Right ventricle myocardium superior (tissue), 1 donor: ENCODE measurements around the gene CENPP. TPM values are rescaled to one million over a fixed set of nuclear protein-coding genes. Genes with fewer than 3 reads are reported as not detected.
"Not testable (repeated sequence)": the region's sequence is repeated elsewhere in the genome, so short reads cannot be mapped to it uniquely, and the experiment has no call there.

Source experiments
- ATAC-seq: fragments of 200-7000 bp; cut with Tn5 transposase; one replicate; pipeline ENCODE4 v1.9.1; 2020; ENCODE audit warnings: mild to moderate bottlenecking; ENCODE audit not compliant: poor library complexity
- DNase-seq: peaks from one replicate; pipeline ENCODE4 v3.0.0-alpha.2; 2020
- intact Hi-C: fragments of 100-400 bp; cut with DNase I; formaldehyde crosslinking; loops from one replicate; pipeline ENCODE4 v1.11.2; 2022
- total RNA-seq: library from RNA; stranded (reverse); fragmentation: NEBNext Ultra II Directional; extraction: Animal tissue kit (Norgen Biotek cat#: 25700); gene quantifications from one replicate; pipeline ENCODE4 v1.2.1, GENCODE V29; 2021
- donor health status: DM: no; HTN: yes; CAD: no; lungs with severe emphysema.

The CENPP gene
- total RNA-seq, 1 donor from 2014 or later: 3.0 TPM

DNA sequence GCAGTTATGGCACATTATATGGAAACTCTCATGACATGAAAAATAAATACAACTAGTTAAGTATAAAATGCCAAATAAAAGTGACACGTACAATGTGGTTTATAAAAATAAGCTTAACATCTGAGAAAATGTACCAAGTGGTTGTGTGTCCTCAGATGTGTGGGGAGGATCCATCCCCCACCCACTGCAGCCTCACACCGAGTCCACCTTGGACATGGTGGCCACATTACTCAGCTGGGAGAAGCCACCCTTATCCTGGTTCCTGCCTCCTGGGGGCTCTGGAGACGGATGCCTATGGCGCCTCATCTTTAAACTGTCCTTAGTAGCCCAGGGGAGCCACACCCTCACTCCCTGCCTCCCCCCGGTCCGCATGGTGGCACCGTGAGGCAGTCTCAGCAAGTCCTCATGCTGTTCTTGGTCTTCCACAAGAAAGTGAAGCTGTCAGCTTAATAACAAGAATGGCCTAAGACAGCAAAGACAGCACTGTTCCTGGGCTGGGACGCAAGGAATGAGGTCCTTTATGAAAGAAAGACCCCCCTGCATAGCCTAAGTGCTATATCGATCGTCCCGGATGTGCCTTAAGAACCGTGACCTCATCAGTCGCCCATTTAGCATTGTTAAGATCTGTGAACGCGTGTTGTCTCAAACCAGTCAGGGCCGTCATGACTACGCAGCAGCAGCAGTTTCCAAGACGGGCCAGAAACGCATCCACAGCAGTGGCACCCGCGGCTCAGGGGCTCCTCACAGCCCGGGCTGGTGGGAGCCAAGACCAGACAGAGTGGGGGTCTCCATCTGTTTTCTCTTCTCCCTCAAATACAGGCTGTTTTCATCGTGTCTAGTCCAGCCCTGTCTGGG lies 287.7 kb downstream of the CENPP start:
- ATAC-seq: no peak
- no peak for DNase-seq
- intact Hi-C loops: no loop called here

- DNase-seq (no peak), ATAC-seq (no peak)
- intact Hi-C loops: no loop called here
Observed at GRCh38 chr9:92614123-92614510, 288.4 kb downstream of the CENPP start.

GRCh38 chr9:92614763-92615461 lies 289.2 kb downstream of the CENPP start:
- intact Hi-C loops: no loop called here
- DNase-seq (no peak), ATAC-seq (no peak)

- no peak for ATAC-seq
- intact Hi-C loops: no loop called here
Observed at GRCh38 chr9:92615790-92616189, 290.0 kb downstream of the CENPP start.

GRCh38 chr9:92616199-92616641 lies 290.5 kb downstream of the CENPP start:
- no peak for DNase-seq
- intact Hi-C loops: no loop called here
- ATAC-seq: peak; percentile 14

More at GRCh38 chr9:92615790-92616189, 290.0 kb downstream of the CENPP start:
- no peak for DNase-seq

DNA sequence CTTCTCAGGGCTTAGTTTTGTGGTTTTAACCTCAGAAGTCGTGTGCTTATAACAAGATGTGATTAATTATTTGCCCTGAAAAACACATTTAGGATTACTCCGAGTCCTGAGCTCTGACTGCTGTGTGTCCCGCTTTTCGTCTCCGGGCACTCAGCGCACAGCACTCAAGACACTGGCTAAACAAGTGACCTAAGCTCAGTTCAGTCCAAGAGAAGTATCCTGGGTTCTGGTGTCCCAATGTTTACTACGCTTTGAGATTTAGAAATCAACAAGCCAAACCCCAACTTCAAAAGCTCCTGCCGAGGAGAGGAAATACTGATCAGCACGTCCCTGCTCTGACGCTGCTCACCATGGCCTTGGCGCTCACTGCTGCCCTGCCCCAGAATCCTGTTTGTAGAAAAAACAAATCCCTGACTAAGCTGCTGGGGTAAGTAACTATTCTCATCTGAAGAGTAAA lies 290.9 kb downstream of the CENPP start:
- ATAC-seq: peak; percentile 44
- DNase-seq: no peak
- intact Hi-C loops: no loop called here

DNA sequence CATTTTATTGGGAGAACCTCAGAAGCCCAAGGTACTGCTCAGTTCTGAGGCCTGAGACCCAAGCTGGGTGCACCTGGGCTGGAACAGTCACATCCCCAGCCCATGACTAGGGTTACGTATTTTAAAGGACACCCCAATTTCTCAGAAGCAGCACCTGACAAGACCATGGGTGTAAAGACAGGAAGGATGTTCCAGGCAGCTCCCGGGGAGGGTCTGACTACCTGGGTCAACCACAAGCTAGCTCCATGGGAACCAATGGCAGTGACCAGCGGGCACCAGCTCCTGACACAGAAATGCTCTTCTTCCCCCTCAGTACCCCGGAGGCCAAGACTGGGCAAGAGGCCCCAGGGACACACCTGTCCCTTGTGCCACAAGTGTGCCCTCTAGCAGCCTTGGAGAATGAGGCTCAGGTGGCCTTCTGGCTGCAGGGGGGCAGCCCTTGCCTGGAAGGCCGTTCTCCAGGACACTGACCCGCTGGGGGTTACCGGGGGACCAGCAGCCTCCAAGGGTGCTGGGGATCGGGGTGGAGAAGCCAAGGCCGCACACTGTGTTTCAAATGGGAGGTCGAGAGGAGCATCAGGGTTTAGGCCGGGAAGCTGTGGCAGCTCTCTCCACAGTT lies 291.6 kb downstream of the CENPP start:
- intact Hi-C loops: no loop called here

GRCh38 chr9:92617951-92618510 lies 292.3 kb downstream of the CENPP start:
- DNase-seq (no peak), ATAC-seq (no peak)
- intact Hi-C loops: no loop called here

More for the DNA sequence above, 291.6 kb downstream of the CENPP start:
- no peak for DNase-seq
- ATAC-seq: no peak

- intact Hi-C loops: no loop called here
- DNase-seq (no peak), ATAC-seq (no peak)
Observed at GRCh38 chr9:92618633-92619225, 293.0 kb downstream of the CENPP start.

GRCh38 chr9:92619601-92620300 lies 294.0 kb downstream of the CENPP start:
- intact Hi-C loops: no loop called here
- DNase-seq (no peak), ATAC-seq (no peak)

GRCh38 chr9:92620845-92621244 lies 295.1 kb downstream of the CENPP start:
- DNase-seq (no peak), ATAC-seq (no peak)
- intact Hi-C loops: no loop called here

- intact Hi-C loops, ATAC-seq, DNase-seq: not testable (repeated sequence)
Observed at GRCh38 chr9:92623936-92624335, 298.2 kb downstream of the CENPP start.

- no peak for DNase-seq
- intact Hi-C loops: no loop called here
- ATAC-seq: no peak
Observed at GRCh38 chr9:92626484-92626883, 300.7 kb downstream of the CENPP start.

DNA sequence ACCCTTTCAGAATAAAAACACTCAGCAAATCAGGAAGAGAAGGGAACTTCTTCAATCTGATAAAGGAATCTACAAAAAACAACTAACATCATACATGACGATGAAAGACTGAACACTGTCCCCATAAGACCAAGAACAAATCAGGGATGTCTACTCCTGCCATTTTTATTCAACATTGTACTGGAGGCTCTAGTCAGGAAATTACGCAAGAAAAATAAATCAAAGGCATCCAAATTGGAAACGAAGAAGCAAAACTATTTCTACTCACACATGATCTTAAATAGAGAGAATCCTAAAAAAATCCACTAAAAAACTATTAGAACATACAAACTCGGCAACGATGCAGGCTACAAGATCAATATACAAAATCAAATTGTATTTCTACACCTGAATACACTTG lies 301.9 kb downstream of the CENPP start:
- no peak for ATAC-seq
- no peak for DNase-seq
- intact Hi-C loops: no loop called here

DNA sequence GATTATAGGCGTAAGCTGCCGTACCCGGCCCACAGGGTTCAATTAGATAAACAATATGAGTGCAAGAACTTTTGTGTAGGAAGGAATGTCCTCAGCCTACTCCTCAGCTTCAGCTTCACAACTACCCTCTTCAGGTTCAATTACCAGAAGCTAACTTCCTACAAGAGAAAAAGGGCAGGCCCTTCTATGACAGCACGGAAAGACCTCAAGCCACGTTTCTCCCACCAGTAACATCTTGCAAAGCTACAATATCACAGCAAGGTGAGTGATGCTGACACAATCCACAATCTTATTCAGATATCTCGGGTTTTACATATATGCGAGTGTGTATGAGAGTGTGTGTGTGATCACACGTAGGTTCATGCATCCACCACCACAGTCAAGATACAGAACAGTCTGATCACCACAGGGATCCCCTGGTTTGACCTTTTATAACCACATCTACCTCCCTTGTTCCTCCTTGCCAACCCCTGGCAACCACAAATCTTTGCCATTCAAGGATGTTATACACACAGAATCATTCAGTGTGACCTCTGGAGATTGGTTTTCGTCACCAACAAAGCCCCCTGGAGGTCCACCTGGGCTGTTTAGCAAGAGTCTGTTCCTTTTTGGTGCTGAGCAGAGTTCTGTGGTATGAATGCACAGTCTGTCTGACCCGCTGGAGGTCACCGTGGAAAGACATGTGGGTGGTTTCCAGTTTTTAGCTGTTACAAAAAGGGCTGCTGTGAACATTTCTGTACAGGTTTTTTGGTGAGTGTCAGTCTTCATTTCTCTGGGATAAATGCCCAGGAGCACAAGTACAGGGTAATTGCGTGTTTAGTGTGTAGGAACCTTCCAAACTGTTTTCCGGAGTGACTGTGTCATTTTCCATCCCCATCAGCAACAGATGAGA lies 305.9 kb downstream of the CENPP start:
- intact Hi-C loops: loop anchor here (10.0 kb wide), 1 partner anchor 487 kb away; no protein-coding TSS in a partner anchor
- DNase-seq (no peak), ATAC-seq (no peak)

DNA sequence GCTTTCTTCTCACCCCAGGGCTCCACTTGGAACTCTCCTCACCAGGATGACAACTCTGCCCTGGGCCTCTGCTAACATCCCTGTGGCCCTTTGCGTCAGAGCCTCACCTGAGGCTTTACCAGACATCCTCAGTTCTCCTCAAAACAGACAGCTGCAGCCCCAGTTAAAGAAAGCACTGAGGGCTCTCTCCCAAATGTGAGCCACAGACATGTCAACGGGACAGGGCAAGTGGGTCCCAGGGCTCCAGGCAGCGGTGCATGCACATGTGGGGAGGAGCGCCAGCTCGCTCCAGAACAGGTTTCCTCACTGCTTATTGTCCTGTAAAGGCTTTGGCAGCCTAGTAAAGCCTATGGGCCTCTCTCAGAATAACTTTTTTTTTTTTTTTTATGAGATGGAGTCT lies 306.9 kb downstream of the CENPP start:
- no peak for DNase-seq
- no peak for ATAC-seq
- intact Hi-C loops: loop anchor here (10.0 kb wide), 1 partner anchor 488 kb away; no protein-coding TSS in a partner anchor
